CD8-positive, alpha-beta memory T cell (primary cell): ENCODE data around the gene OR2B2. TPM values are rescaled to one million over a fixed set of nuclear protein-coding genes. Genes with fewer than 3 reads are reported as not detected.
"Not testable (repeated sequence)": the region's sequence is repeated elsewhere in the genome, so short reads cannot be mapped to it uniquely, and the experiment has no call there.

ENCODE experiments used
- CTCF ChIA-PET: fragments of 350-600 bp; sonication (Branson Sonifier 250); formaldehyde crosslinking; loops from one replicate; lab custom pipeline; 2021; ENCODE audit warnings: antibody characterized with exemption; lab: Charles Lee
- POLR2A ChIA-PET: fragments of 350-600 bp; sonication (Branson Sonifier 250); formaldehyde crosslinking; loops from one replicate; lab custom pipeline; 2021; ENCODE audit warnings: antibody characterized with exemption; lab: Charles Lee
- DNase-seq, 5 donors: peaks; one replicate each; pipeline versions ENCODE4 v3.0.0 to v3.0.0-alpha.2; 2020 to 2022; ENCODE audit warnings: mixed read lengths in 1 of 5
- H3K27ac ChIP-seq: one replicate; pipeline ENCODE4 v1.7.0; 2013; ENCODE audit warnings: low read depth, mild to moderate bottlenecking, low read length, moderate library complexity
- H3K27me3 ChIP-seq: 2 replicates; pipeline ENCODE4 v1.7.0; 2013; ENCODE audit warnings: low read length, mild to moderate bottlenecking; ENCODE audit not compliant: insufficient read depth, poor library complexity, severe bottlenecking
- H3K36me3 ChIP-seq: 2 replicates; pipeline ENCODE4 v1.7.0; 2013; ENCODE audit warnings: mild to moderate bottlenecking, low read length, moderate library complexity; ENCODE audit not compliant: insufficient read depth
- H3K4me1 ChIP-seq: 2 replicates; pipeline ENCODE4 v1.7.0; 2013; ENCODE audit warnings: mild to moderate bottlenecking, low read length, moderate library complexity; ENCODE audit not compliant: insufficient read depth
- H3K4me3 ChIP-seq: 2 replicates; pipeline ENCODE4 v1.7.0; 2013; ENCODE audit warnings: mild to moderate bottlenecking, low read length
- H3K9me3 ChIP-seq: 2 replicates; pipeline ENCODE4 v1.7.0; 2013; ENCODE audit warnings: mild to moderate bottlenecking, low read length
- H3K27ac Mint-ChIP-seq, 8 donors: one replicate each; pipeline ENCODE4 v1.8.0; 2020 to 2021; ENCODE audit warnings: mixed read lengths in 8 of 8, mild to moderate bottlenecking in 6 of 8, inconsistent platforms in 3 of 8, moderate library complexity in 3 of 8
- H3K27me3 Mint-ChIP-seq, 2 donors: one replicate each; pipeline ENCODE4 v1.8.0; 2020 to 2021; ENCODE audit warnings: mixed read lengths in 2 of 2, mild to moderate bottlenecking in 1 of 2, moderate library complexity in 1 of 2
- H3K36me3 Mint-ChIP-seq, 3 donors: one replicate each; pipeline ENCODE4 v1.8.0; 2020 to 2021; ENCODE audit warnings: mixed read lengths in 3 of 3, inconsistent platforms in 1 of 3, mild to moderate bottlenecking in 1 of 3
- H3K4me1 Mint-ChIP-seq, 3 donors: one replicate each; pipeline ENCODE4 v1.8.0; 2020 to 2021; ENCODE audit warnings: mixed read lengths in 3 of 3, inconsistent platforms in 1 of 3, mild to moderate bottlenecking in 1 of 3
- H3K4me3 Mint-ChIP-seq, 7 donors: one replicate each; pipeline ENCODE4 v1.8.0; 2020 to 2021; ENCODE audit warnings: mixed read lengths in 7 of 7, mild to moderate bottlenecking in 6 of 7, moderate library complexity in 4 of 7, inconsistent platforms in 2 of 7
- H3K9me3 Mint-ChIP-seq, 5 donors: one replicate each; pipeline ENCODE4 v1.8.0; 2020 to 2022; ENCODE audit warnings: mixed read lengths in 5 of 5, mild to moderate bottlenecking in 3 of 5, moderate library complexity in 2 of 5, inconsistent platforms in 1 of 5
- polyA plus RNA-seq: library from polyadenylated mRNA; unstranded; fragments of 300-500 nt; fragmentation: Illumina TruSeq; gene quantifications from one replicate; pipeline ENCODE4 v1.2.3, GENCODE V29; 2021
- total RNA-seq, 2 experiments: library from RNA; stranded (reverse); gene quantifications; one replicate each; pipeline ENCODE4 v1.2.3, GENCODE V29; 2021

The OR2B2 gene
- total and polyA plus RNA-seq, 3 experiments from 2014 or later, result not detected

- DNase-seq, H3K9me3 Mint-ChIP-seq, H3K4me1 ChIP-seq, H3K4me3 Mint-ChIP-seq, H3K9me3 ChIP-seq, POLR2A ChIA-PET, H3K4me1 Mint-ChIP-seq, H3K4me3 ChIP-seq, H3K27ac ChIP-seq, H3K27me3 ChIP-seq, CTCF ChIA-PET, H3K36me3 ChIP-seq: not testable (repeated sequence)
- peaks cover 0 to 11% (median 2%) of the 10 kb centered on the region in 3 donors for H3K36me3 Mint-ChIP-seq
- H3K27me3 Mint-ChIP-seq, result peaks cover 29 to 41% of the 10 kb centered on the region in 2 donors
- peak overlapping the region in 1 of 8 donors; percentile 16 for H3K27ac Mint-ChIP-seq
These were observed 17.7 kb upstream of the OR2B2 start for GRCh38 chr6:27929930-27930329.

- Mint-ChIP-seq H3K36me3 (peaks cover 0 to 11% (median 2%) of the 10 kb centered on the region in 3 donors), H3K27me3 (peaks cover 28 to 34% of the 10 kb centered on the region in 2 donors)
- H3K4me1 Mint-ChIP-seq, H3K9me3 ChIP-seq, H3K4me3 ChIP-seq, H3K36me3 ChIP-seq, H3K27ac ChIP-seq, H3K27ac Mint-ChIP-seq, H3K4me1 ChIP-seq, H3K9me3 Mint-ChIP-seq, H3K4me3 Mint-ChIP-seq, POLR2A ChIA-PET, H3K27me3 ChIP-seq, DNase-seq: not testable (repeated sequence)
- CTCF ChIA-PET, result interaction anchor here (0.7 kb wide), 1 partner anchor 918 kb away, joined by 3 read pairs; no protein-coding TSS in a partner anchor
These were observed 15.8 kb upstream of the OR2B2 start for GRCh38 chr6:27928041-27928440.

- Mint-ChIP-seq H3K36me3 (peaks cover 0 to 4% (median 2%) of the 10 kb centered on the region in 3 donors), H3K4me1 (no peaks in the 10 kb centered on the region), H3K27me3 (peaks cover 27 to 37% of the 10 kb centered on the region in 2 donors), H3K4me3 (no peak overlapping the region), H3K9me3 (no peaks in the 10 kb centered on the region), H3K27ac (no peak overlapping the region)
- DNase-seq, result no peak
- Histone ChIP-seq H3K27me3 (peaks cover 6% of the 10 kb centered on the region), H3K36me3 (no peaks in the 10 kb centered on the region), H3K27ac (no peak overlapping the region), H3K4me1 (no peaks in the 10 kb centered on the region), H3K9me3 (no peaks in the 10 kb centered on the region), H3K4me3 (no peak overlapping the region)
- ChIA-PET CTCF (interaction anchor here (1.3 kb wide), 1 partner anchor 432 kb away, joined by 3 read pairs; no protein-coding TSS in a partner anchor), POLR2A (no interaction called here)
These were observed 12.0 kb upstream of the OR2B2 start for GRCh38 chr6:27924179-27924578.

DNA sequence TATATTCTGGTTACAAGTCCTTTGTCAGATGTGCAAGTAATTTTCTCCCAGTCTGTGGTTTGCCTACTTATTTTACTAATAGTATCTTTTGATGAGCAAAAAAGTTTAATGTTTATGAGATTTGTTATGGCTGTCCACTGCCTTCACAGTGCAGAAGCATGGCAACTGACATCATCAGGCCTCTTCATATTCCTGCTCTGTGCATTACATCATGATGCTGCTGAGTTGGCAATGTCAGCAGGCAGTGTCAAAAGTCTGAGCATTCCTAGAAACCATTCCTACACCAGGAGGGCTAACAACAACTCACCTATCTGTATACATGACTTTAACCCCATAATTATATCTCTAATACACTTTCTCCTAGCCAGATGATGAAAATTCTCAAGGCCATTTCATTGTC is 10.8 kb upstream of the OR2B2 start:
- DNase-seq, result no peak
- Mint-ChIP-seq H3K36me3 (peaks cover 0 to 2% (median 0%) of the 10 kb centered on the region in 3 donors), H3K27me3 (peaks cover 23 to 33% of the 10 kb centered on the region in 2 donors), H3K4me3 (no peak overlapping the region), H3K4me1 (no peaks in the 10 kb centered on the region), H3K27ac (peak overlapping the region in 1 of 8 donors; percentile 12), H3K9me3 (no peaks in the 10 kb centered on the region)
- H3K9me3 ChIP-seq, result no peaks in the 10 kb centered on the region
- ChIA-PET CTCF (no interaction called here), POLR2A (no interaction called here)
- H3K36me3 ChIP-seq, result no peaks in the 10 kb centered on the region
- H3K27ac ChIP-seq, result no peak overlapping the region
- H3K27me3 ChIP-seq, result peaks cover 6% of the 10 kb centered on the region
- no peaks in the 10 kb centered on the region for H3K4me1 ChIP-seq
- no peak overlapping the region for H3K4me3 ChIP-seq

GRCh38 chr6:27908017-27908416 is 4.2 kb downstream of the OR2B2 start:
- Histone ChIP-seq H3K9me3 (no peaks in the 10 kb centered on the region), H3K36me3 (no peaks in the 10 kb centered on the region), H3K27me3 (peaks cover 2% of the 10 kb centered on the region), H3K4me1 (peaks cover 5% of the 10 kb centered on the region), H3K4me3 (no peak overlapping the region), H3K27ac (no peak overlapping the region)
- peaks cover 0 to under 1% (median 0%) of the 10 kb centered on the region in 5 donors for H3K9me3 Mint-ChIP-seq
- no peaks in the 10 kb centered on the region for H3K36me3 Mint-ChIP-seq
- POLR2A ChIA-PET, result no interaction called here
- H3K27me3 Mint-ChIP-seq, result peaks cover 9 to 30% of the 10 kb centered on the region in 2 donors
- peaks cover 0 to 6% (median 0%) of the 10 kb centered on the region in 3 donors for H3K4me1 Mint-ChIP-seq
- CTCF ChIA-PET, result no interaction called here
- H3K4me3 Mint-ChIP-seq, result no peak overlapping the region
- H3K27ac Mint-ChIP-seq, result no peak overlapping the region
- no peak for DNase-seq

- Histone ChIP-seq H3K36me3 (no peaks in the 10 kb centered on the region), H3K4me1 (peaks cover 5% of the 10 kb centered on the region), H3K4me3 (peak overlapping the region; percentile 71), H3K27me3 (peaks cover 2% of the 10 kb centered on the region), H3K27ac (peak overlapping the region; percentile 68), H3K9me3 (no peaks in the 10 kb centered on the region)
- Mint-ChIP-seq H3K4me1 (peaks cover 10 to 16% (median 11%) of the 10 kb centered on the region in 3 donors), H3K4me3 (peak overlapping the region; percentile 90 to 94 (median 92)), H3K9me3 (peaks cover 0 to 7% (median 2%) of the 10 kb centered on the region in 5 donors), H3K36me3 (peaks cover 0 to 4% (median 0%) of the 10 kb centered on the region in 3 donors), H3K27ac (peak overlapping the region; percentile 94 to 98 (median 97)), H3K27me3 (peaks cover 11 to 18% of the 10 kb centered on the region in 2 donors)
- POLR2A ChIA-PET, result interaction anchor here (1.1 kb wide), 1 partner anchor 38 kb away, joined by 6 read pairs; a partner anchor contains a TSS
- peak; percentile 78 to 90 (median 85) for DNase-seq
- CTCF ChIA-PET, result interaction anchor here (0.9 to 1.2 kb wide), 6 partner anchors 9 to 424 kb away, joined by 3 to 10 read pairs (median 4); a partner anchor contains a TSS
These were observed 9.6 kb downstream of the OR2B2 start for GRCh38 chr6:27902335-27903314.

DNA sequence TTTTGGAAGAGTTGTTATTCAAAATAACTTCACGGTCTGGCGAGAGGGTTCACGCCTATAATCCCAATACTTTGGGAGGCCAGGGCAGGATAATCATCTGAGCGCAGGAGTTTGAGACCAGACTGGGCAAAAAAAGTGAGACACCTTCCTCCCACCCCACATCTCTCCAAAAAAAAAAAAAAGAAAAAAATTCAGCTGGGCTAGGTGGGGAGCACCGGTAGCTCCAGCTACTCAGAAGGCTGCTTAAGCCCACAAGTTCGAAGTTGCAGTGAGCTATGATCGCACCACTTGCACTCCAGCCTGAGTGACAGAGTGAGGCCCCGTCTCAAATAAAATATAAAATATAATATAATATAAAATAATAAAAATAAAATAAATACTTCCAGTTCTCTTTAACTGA is 10.4 kb downstream of the OR2B2 start:
- Histone ChIP-seq H3K36me3 (no peaks in the 10 kb centered on the region), H3K27ac (peak overlapping the region; percentile 2), H3K9me3 (no peaks in the 10 kb centered on the region), H3K4me1 (peaks cover 5% of the 10 kb centered on the region), H3K27me3 (peaks cover 2% of the 10 kb centered on the region), H3K4me3 (no peak overlapping the region)
- Mint-ChIP-seq H3K4me1 (peaks cover 10 to 16% (median 11%) of the 10 kb centered on the region in 3 donors), H3K36me3 (peaks cover 0 to 4% (median 0%) of the 10 kb centered on the region in 3 donors), H3K9me3 (peaks cover 0 to 7% (median 2%) of the 10 kb centered on the region in 5 donors), H3K4me3 (peak overlapping the region in 6 of 7 donors; percentile 4 to 94 (median 48)), H3K27ac (peak overlapping the region in 4 of 8 donors; percentile 58 to 98 (median 96)), H3K27me3 (peaks cover 10 to 11% of the 10 kb centered on the region in 2 donors)
- ChIA-PET POLR2A (interaction anchor here (1.1 kb wide), 1 partner anchor 37 kb away, joined by 6 read pairs; a partner anchor contains a TSS), CTCF (interaction anchor here (0.9 to 1.2 kb wide), 6 partner anchors 8 to 423 kb away, joined by 3 to 10 read pairs (median 4); a partner anchor contains a TSS)
- no peak for DNase-seq
